Measurements from ENCODE around the gene ZSCAN31. TPM values are rescaled to one million over a fixed set of nuclear protein-coding genes. Genes with fewer than 3 reads are reported as not detected.
"Not testable (repeated sequence)": the region's sequence is repeated elsewhere in the genome, so short reads cannot be mapped to it uniquely, and the experiment has no call there.

Gene ZSCAN31
- total RNA-seq, 1 experiment from 2014 or later, result 2.6 TPM

GRCh38 chr6:28359562-28359961 lies 23.6 kb upstream of the ZSCAN31 start:
- not testable (repeated sequence) for H3K4me1 ChIP-seq; H3K36me3 ChIP-seq; DNase-seq; H3K4me3 ChIP-seq; H3K27ac ChIP-seq; H3K9me3 ChIP-seq (replicated peaks); H3K27me3 ChIP-seq

GRCh38 chr6:28357036-28357435 lies 21.1 kb upstream of the ZSCAN31 start:
- no peak for DNase-seq
- Histone ChIP-seq H3K4me1 (no peaks in the 10 kb centered on the region), H3K36me3 (no peaks in the 10 kb centered on the region), H3K27me3 (no peaks in the 10 kb centered on the region), H3K4me3 (no peak overlapping the region), H3K27ac (no peak overlapping the region), H3K9me3 (replicated peaks) (no peaks in the 10 kb centered on the region)

GRCh38 chr6:28356666-28357020 lies 20.7 kb upstream of the ZSCAN31 start:
- Histone ChIP-seq H3K4me3 (no peak overlapping the region), H3K27ac (peak overlapping the region; percentile 63; the same call in 1 of the 2 replicates), H3K4me1 (no peaks in the 10 kb centered on the region), H3K36me3 (no peaks in the 10 kb centered on the region), H3K9me3 (replicated peaks) (no peaks in the 10 kb centered on the region), H3K27me3 (no peaks in the 10 kb centered on the region)
- DNase-seq, result no peak

- Histone ChIP-seq H3K4me3 (peak overlapping the region; percentile 59), H3K4me1 (no peaks in the 10 kb centered on the region), H3K27ac (peak overlapping the region; percentile 63), H3K9me3 (replicated peaks) (no peaks in the 10 kb centered on the region), H3K27me3 (no peaks in the 10 kb centered on the region), H3K36me3 (no peaks in the 10 kb centered on the region)
- peak; percentile 72 to 87 for DNase-seq
These were observed 20.1 kb upstream of the ZSCAN31 start for GRCh38 chr6:28355743-28356665.

GRCh38 chr6:28354688-28355554 lies 19.0 kb upstream of the ZSCAN31 start:
- H3K4me3 ChIP-seq, result peak overlapping the region; percentile 59; the same call in 1 of the 2 replicates
- H3K27me3 ChIP-seq, result no peaks in the 10 kb centered on the region
- no peaks in the 10 kb centered on the region for H3K36me3 ChIP-seq
- no peaks in the 10 kb centered on the region for H3K9me3 ChIP-seq (replicated peaks)
- DNase-seq, result no peak
- H3K27ac ChIP-seq, result no peak overlapping the region
- no peaks in the 10 kb centered on the region for H3K4me1 ChIP-seq

GRCh38 chr6:28353981-28354676 lies 18.2 kb upstream of the ZSCAN31 start:
- Histone ChIP-seq H3K4me1 (no peaks in the 10 kb centered on the region), H3K9me3 (replicated peaks) (no peaks in the 10 kb centered on the region), H3K27ac (no peak overlapping the region), H3K36me3 (no peaks in the 10 kb centered on the region), H3K27me3 (no peaks in the 10 kb centered on the region), H3K4me3 (no peak overlapping the region)
- no peak for DNase-seq

GRCh38 chr6:28353356-28353755 lies 17.4 kb upstream of the ZSCAN31 start:
- DNase-seq, result no peak

GRCh38 chr6:28351493-28351925 lies 15.6 kb upstream of the ZSCAN31 start:
- no peaks in the 10 kb centered on the region for H3K27me3 ChIP-seq
- DNase-seq, result no peak
- no peaks in the 10 kb centered on the region for H3K4me1 ChIP-seq
- no peaks in the 10 kb centered on the region for H3K36me3 ChIP-seq
- no peak overlapping the region for H3K27ac ChIP-seq
- H3K9me3 ChIP-seq (replicated peaks), result no peaks in the 10 kb centered on the region
- no peak overlapping the region for H3K4me3 ChIP-seq

More at GRCh38 chr6:28353356-28353755, 17.4 kb upstream of the ZSCAN31 start:
- Histone ChIP-seq H3K27ac (no peak overlapping the region), H3K36me3 (no peaks in the 10 kb centered on the region), H3K9me3 (replicated peaks) (no peaks in the 10 kb centered on the region), H3K4me1 (no peaks in the 10 kb centered on the region), H3K27me3 (no peaks in the 10 kb centered on the region), H3K4me3 (no peak overlapping the region)

GRCh38 chr6:28351087-28351486 lies 15.1 kb upstream of the ZSCAN31 start:
- no peaks in the 10 kb centered on the region for H3K9me3 ChIP-seq (replicated peaks)
- H3K36me3 ChIP-seq, result no peaks in the 10 kb centered on the region
- H3K27ac ChIP-seq, result no peak overlapping the region
- no peaks in the 10 kb centered on the region for H3K4me1 ChIP-seq
- H3K4me3 ChIP-seq, result no peak overlapping the region; the same call in 1 of the 2 replicates
- DNase-seq, result no peak
- H3K27me3 ChIP-seq, result no peaks in the 10 kb centered on the region

GRCh38 chr6:28349892-28350737 lies 14.2 kb upstream of the ZSCAN31 start, which contains the start of gene ZKSCAN3:
TSS of gene ZKSCAN3 (plus strand) at chr6:28349947. CDS start at chr6:28359587, 9,640 bp downstream.
- Histone ChIP-seq H3K4me1 (no peaks in the 10 kb centered on the region), H3K27ac (peak within 1 kb of the TSS; percentile 38; the same call in 1 of the 2 replicates), H3K4me3 (peak within 1 kb of the TSS; percentile 72), H3K9me3 (replicated peaks) (no peaks in the 10 kb centered on the region), H3K27me3 (no peaks in the 10 kb centered on the region), H3K36me3 (no peaks in the 10 kb centered on the region)
- peak; percentile 83 for DNase-seq

GRCh38 chr6:28349344-28349891 lies 13.5 kb upstream of the ZSCAN31 start:
- Histone ChIP-seq H3K27ac (peak overlapping the region; percentile 38; the same call in 1 of the 2 replicates), H3K36me3 (no peaks in the 10 kb centered on the region), H3K4me3 (peak overlapping the region; percentile 72), H3K9me3 (replicated peaks) (no peaks in the 10 kb centered on the region), H3K4me1 (no peaks in the 10 kb centered on the region), H3K27me3 (no peaks in the 10 kb centered on the region)
- DNase-seq, result no peak

GRCh38 chr6:28347119-28347518 lies 11.2 kb upstream of the ZSCAN31 start:
- no peak for DNase-seq
- Histone ChIP-seq H3K9me3 (replicated peaks) (no peaks in the 10 kb centered on the region), H3K4me3 (no peak overlapping the region), H3K27me3 (no peaks in the 10 kb centered on the region), H3K27ac (no peak overlapping the region), H3K4me1 (no peaks in the 10 kb centered on the region), H3K36me3 (no peaks in the 10 kb centered on the region)

- DNase-seq, result no peak
- no peaks in the 10 kb centered on the region for H3K9me3 ChIP-seq (replicated peaks)
- no peaks in the 10 kb centered on the region for H3K36me3 ChIP-seq
- H3K4me1 ChIP-seq, result no peaks in the 10 kb centered on the region
- no peak overlapping the region for H3K27ac ChIP-seq
- H3K27me3 ChIP-seq, result no peaks in the 10 kb centered on the region
- H3K4me3 ChIP-seq, result no peak overlapping the region
These were observed 9.3 kb upstream of the ZSCAN31 start for GRCh38 chr6:28345201-28345600.
